ENCODE measurements around the gene ETHE1. TPM values are rescaled to one million over a fixed set of nuclear protein-coding genes. Genes with fewer than 3 reads are reported as not detected.

The ETHE1 gene
- total RNA-seq, 1 experiment from 2014 or later = 78.0 TPM

GRCh38 chr19:43544077-43544476, 17.1 kb upstream of the ETHE1 start:
- CTCF ChIA-PET = interaction anchor here (0.5 to 2.3 kb wide), 3 partner anchors 11 to 242 kb away, joined by 3 to 12 read pairs (median 3); no protein-coding TSS in a partner anchor
- BruUV-seq (replicated peaks) = no TSS peak
- Mint-ChIP-seq H3K27ac (ENCODE audit: low read depth, unreplicated experiment) (no peak overlapping the region), H3K4me1 (ENCODE audit: insufficient read depth, unreplicated experiment) (no peaks in the 10 kb centered on the region), H3K4me3 (ENCODE audit: unreplicated experiment) (no peak overlapping the region), H3K27me3 (ENCODE audit: insufficient read depth, unreplicated experiment) (no peaks in the 10 kb centered on the region), H3K36me3 (ENCODE audit: insufficient read depth, unreplicated experiment) (peaks cover 46% of the 10 kb centered on the region), H3K9me3 (ENCODE audit: unreplicated experiment) (peaks cover 5% of the 10 kb centered on the region)
- POLR2A ChIA-PET = interaction anchor here (0.9 kb wide), 1 partner anchor 11 kb away, joined by 6 read pairs; the partner anchor contains the start of gene ZNF575
- intact Hi-C loops (cut with micrococcal nuclease) = no loop called here
- no peak for DNase-seq (ENCODE audit: unreplicated experiment)
- no peak for TF ChIP-seq CTCF (IDR thresholded peaks at IDR 0.05; ENCODE audit: unreplicated experiment)

GRCh38 chr19:43541920-43542650, 15.1 kb upstream of the ETHE1 start:
- no peak for TF ChIP-seq CTCF (IDR thresholded peaks at IDR 0.05; ENCODE audit: unreplicated experiment)
- CTCF ChIA-PET = interaction anchor here (0.6 to 2.3 kb wide), 2 partner anchors 13 to 128 kb away, joined by 4 to 12 read pairs; partner anchors contain the start of gene PLAUR
- peaks cover 13% of the 10 kb centered on the region for H3K9me3 Mint-ChIP-seq (ENCODE audit: unreplicated experiment)
- H3K4me1 Mint-ChIP-seq (ENCODE audit: insufficient read depth, unreplicated experiment) = no peaks in the 10 kb centered on the region
- no peak for DNase-seq (ENCODE audit: unreplicated experiment)
- intact Hi-C loops (cut with micrococcal nuclease) = no loop called here
- no peak overlapping the region for H3K27ac Mint-ChIP-seq (ENCODE audit: low read depth, unreplicated experiment)
- no TSS peak for BruUV-seq (replicated peaks)
- POLR2A ChIA-PET = interaction anchor here (0.6 kb wide), 1 partner anchor 27 kb away, joined by 3 read pairs; no protein-coding TSS in a partner anchor
- H3K4me3 Mint-ChIP-seq (ENCODE audit: unreplicated experiment) = no peak overlapping the region
- no peaks in the 10 kb centered on the region for H3K27me3 Mint-ChIP-seq (ENCODE audit: insufficient read depth, unreplicated experiment)
- H3K36me3 Mint-ChIP-seq (ENCODE audit: insufficient read depth, unreplicated experiment) = peaks cover 46% of the 10 kb centered on the region

GRCh38 chr19:43540381-43540780, 13.4 kb upstream of the ETHE1 start:
- Mint-ChIP-seq H3K27me3 (ENCODE audit: insufficient read depth, unreplicated experiment) (no peaks in the 10 kb centered on the region), H3K27ac (ENCODE audit: low read depth, unreplicated experiment) (no peak overlapping the region), H3K4me1 (ENCODE audit: insufficient read depth, unreplicated experiment) (no peaks in the 10 kb centered on the region), H3K36me3 (ENCODE audit: insufficient read depth, unreplicated experiment) (peaks cover 46% of the 10 kb centered on the region), H3K9me3 (ENCODE audit: unreplicated experiment) (peaks cover 13% of the 10 kb centered on the region), H3K4me3 (ENCODE audit: unreplicated experiment) (no peak overlapping the region)
- no peak for TF ChIP-seq CTCF (IDR thresholded peaks at IDR 0.05; ENCODE audit: unreplicated experiment)
- no TSS peak for BruUV-seq (replicated peaks)
- POLR2A ChIA-PET = interaction anchor here (0.7 kb wide), 1 partner anchor 257 kb away, joined by 3 read pairs; no protein-coding TSS in a partner anchor
- intact Hi-C loops (cut with micrococcal nuclease) = no loop called here
- CTCF ChIA-PET = interaction anchor here (1.1 to 1.2 kb wide), 2 partner anchors 14 to 29 kb away, joined by 3 to 5 read pairs; no protein-coding TSS in a partner anchor
- no peak for DNase-seq (ENCODE audit: unreplicated experiment)

GRCh38 chr19:43538922-43539321, 11.9 kb upstream of the ETHE1 start:
- intact Hi-C loops (cut with micrococcal nuclease) = loop anchor here (10.0 kb wide), 1 partner anchor 126 kb away; no protein-coding TSS in a partner anchor
- DNase-seq (ENCODE audit: unreplicated experiment) = no peak
- Mint-ChIP-seq H3K4me3 (ENCODE audit: unreplicated experiment) (no peak overlapping the region), H3K4me1 (ENCODE audit: insufficient read depth, unreplicated experiment) (no peaks in the 10 kb centered on the region), H3K36me3 (ENCODE audit: insufficient read depth, unreplicated experiment) (peaks cover 31% of the 10 kb centered on the region), H3K27ac (ENCODE audit: low read depth, unreplicated experiment) (no peak overlapping the region), H3K9me3 (ENCODE audit: unreplicated experiment) (peaks cover 13% of the 10 kb centered on the region), H3K27me3 (ENCODE audit: insufficient read depth, unreplicated experiment) (no peaks in the 10 kb centered on the region)
- BruUV-seq (replicated peaks) = no TSS peak
- ChIA-PET CTCF (interaction anchor here (0.9 kb wide), 1 partner anchor 16 kb away, joined by 3 read pairs; no protein-coding TSS in a partner anchor), POLR2A (no interaction called here)
- no peak for TF ChIP-seq CTCF (IDR thresholded peaks at IDR 0.05; ENCODE audit: unreplicated experiment)

Data from MCF 10A (cell line).